Measurements from ENCODE around the gene ADCY10. TPM values are rescaled to one million over a fixed set of nuclear protein-coding genes. Genes with fewer than 3 reads are reported as not detected.

ADCY10 gene
- total and polyA plus RNA-seq, 2 of the 8 experiments (the other 6 are each of a cell fraction or from before 2014, with no cell fraction given) = 0.02 TPM; not detected in 1

GRCh38 chr1:167916766-167917511, 3.0 kb upstream of the ADCY10 start (continued):
- TF ChIP-seq POLR2AphosphoS5 (IDR thresholded peaks at IDR 0.05; ENCODE audit: low read depth, low read length) (no peak), NRF1 (IDR thresholded peaks at IDR 0.05; ENCODE audit: low read depth, low read length) (no peak), KDM1A (IDR thresholded peaks at IDR 0.05; ENCODE audit: borderline replicate concordance, low read length) (no peak), EZH2 (IDR thresholded peaks at IDR 0.05; ENCODE audit: low read depth, low read length, severe bottlenecking) (no peak), BCL11A (IDR thresholded peaks at IDR 0.05; ENCODE audit: low read depth in 2 of 2, low read length in 2 of 2) (no peak)
- TF ChIP-seq, protein P1, sequence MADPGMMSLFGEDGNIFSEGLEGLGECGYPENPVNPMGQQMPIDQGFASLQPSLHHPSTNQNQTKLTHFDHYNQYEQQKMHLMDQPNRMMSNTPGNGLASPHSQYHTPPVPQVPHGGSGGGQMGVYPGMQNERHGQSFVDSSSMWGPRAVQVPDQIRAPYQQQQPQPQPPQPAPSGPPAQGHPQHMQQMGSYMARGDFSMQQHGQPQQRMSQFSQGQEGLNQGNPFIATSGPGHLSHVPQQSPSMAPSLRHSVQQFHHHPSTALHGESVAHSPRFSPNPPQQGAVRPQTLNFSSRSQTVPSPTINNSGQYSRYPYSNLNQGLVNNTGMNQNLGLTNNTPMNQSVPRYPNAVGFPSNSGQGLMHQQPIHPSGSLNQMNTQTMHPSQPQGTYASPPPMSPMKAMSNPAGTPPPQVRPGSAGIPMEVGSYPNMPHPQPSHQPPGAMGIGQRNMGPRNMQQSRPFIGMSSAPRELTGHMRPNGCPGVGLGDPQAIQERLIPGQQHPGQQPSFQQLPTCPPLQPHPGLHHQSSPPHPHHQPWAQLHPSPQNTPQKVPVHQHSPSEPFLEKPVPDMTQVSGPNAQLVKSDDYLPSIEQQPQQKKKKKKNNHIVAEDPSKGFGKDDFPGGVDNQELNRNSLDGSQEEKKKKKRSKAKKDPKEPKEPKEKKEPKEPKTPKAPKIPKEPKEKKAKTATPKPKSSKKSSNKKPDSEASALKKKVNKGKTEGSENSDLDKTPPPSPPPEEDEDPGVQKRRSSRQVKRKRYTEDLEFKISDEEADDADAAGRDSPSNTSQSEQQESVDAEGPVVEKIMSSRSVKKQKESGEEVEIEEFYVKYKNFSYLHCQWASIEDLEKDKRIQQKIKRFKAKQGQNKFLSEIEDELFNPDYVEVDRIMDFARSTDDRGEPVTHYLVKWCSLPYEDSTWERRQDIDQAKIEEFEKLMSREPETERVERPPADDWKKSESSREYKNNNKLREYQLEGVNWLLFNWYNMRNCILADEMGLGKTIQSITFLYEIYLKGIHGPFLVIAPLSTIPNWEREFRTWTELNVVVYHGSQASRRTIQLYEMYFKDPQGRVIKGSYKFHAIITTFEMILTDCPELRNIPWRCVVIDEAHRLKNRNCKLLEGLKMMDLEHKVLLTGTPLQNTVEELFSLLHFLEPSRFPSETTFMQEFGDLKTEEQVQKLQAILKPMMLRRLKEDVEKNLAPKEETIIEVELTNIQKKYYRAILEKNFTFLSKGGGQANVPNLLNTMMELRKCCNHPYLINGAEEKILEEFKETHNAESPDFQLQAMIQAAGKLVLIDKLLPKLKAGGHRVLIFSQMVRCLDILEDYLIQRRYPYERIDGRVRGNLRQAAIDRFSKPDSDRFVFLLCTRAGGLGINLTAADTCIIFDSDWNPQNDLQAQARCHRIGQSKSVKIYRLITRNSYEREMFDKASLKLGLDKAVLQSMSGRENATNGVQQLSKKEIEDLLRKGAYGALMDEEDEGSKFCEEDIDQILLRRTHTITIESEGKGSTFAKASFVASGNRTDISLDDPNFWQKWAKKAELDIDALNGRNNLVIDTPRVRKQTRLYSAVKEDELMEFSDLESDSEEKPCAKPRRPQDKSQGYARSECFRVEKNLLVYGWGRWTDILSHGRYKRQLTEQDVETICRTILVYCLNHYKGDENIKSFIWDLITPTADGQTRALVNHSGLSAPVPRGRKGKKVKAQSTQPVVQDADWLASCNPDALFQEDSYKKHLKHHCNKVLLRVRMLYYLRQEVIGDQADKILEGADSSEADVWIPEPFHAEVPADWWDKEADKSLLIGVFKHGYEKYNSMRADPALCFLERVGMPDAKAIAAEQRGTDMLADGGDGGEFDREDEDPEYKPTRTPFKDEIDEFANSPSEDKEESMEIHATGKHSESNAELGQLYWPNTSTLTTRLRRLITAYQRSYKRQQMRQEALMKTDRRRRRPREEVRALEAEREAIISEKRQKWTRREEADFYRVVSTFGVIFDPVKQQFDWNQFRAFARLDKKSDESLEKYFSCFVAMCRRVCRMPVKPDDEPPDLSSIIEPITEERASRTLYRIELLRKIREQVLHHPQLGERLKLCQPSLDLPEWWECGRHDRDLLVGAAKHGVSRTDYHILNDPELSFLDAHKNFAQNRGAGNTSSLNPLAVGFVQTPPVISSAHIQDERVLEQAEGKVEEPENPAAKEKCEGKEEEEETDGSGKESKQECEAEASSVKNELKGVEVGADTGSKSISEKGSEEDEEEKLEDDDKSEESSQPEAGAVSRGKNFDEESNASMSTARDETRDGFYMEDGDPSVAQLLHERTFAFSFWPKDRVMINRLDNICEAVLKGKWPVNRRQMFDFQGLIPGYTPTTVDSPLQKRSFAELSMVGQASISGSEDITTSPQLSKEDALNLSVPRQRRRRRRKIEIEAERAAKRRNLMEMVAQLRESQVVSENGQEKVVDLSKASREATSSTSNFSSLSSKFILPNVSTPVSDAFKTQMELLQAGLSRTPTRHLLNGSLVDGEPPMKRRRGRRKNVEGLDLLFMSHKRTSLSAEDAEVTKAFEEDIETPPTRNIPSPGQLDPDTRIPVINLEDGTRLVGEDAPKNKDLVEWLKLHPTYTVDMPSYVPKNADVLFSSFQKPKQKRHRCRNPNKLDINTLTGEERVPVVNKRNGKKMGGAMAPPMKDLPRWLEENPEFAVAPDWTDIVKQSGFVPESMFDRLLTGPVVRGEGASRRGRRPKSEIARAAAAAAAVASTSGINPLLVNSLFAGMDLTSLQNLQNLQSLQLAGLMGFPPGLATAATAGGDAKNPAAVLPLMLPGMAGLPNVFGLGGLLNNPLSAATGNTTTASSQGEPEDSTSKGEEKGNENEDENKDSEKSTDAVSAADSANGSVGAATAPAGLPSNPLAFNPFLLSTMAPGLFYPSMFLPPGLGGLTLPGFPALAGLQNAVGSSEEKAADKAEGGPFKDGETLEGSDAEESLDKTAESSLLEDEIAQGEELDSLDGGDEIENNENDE (IDR thresholded peaks at IDR 0.05; ENCODE audit: insufficient replicate concordance, low read length) = no peak
